H9 (cell line): ENCODE results near the gene CFAP97D2. TPM values are rescaled to one million over a fixed set of nuclear protein-coding genes. Genes with fewer than 3 reads are reported as not detected.

Experiments
- DNase-seq: peaks from one replicate; pipeline ENCODE4 v3.0.0-alpha.2; 2017
- H2AFZ ChIP-seq: one replicate; pipeline ENCODE4 v1.6.1; 2013; ENCODE audit warnings: mild to moderate bottlenecking, low read length, control low read depth, moderate library complexity
- H2AK5ac ChIP-seq: 2 replicates; pipeline ENCODE4 v1.6.1; 2013; ENCODE audit warnings: low read length, control low read depth, mixed read lengths; ENCODE audit not compliant: insufficient read length
- H2BK120ac ChIP-seq: one replicate; pipeline ENCODE4 v1.6.1; 2013; ENCODE audit warnings: low read depth, mild to moderate bottlenecking, low read length, control low read depth, inconsistent platforms; ENCODE audit not compliant: poor library complexity, severe bottlenecking
- H2BK12ac ChIP-seq: 2 replicates; pipeline ENCODE4 v1.6.1; 2013; ENCODE audit warnings: low read length, control low read depth, mixed read lengths, low read depth; ENCODE audit not compliant: insufficient read length
- H2BK15ac ChIP-seq: 2 replicates; pipeline ENCODE4 v1.6.1; 2013; ENCODE audit warnings: low read depth, low read length, control low read depth
- H2BK20ac ChIP-seq: one replicate; pipeline ENCODE4 v1.6.1; 2013; ENCODE audit warnings: low read depth, mild to moderate bottlenecking, low read length, control low read depth, inconsistent platforms; ENCODE audit not compliant: poor library complexity, severe bottlenecking
- H2BK5ac ChIP-seq: 2 replicates; pipeline ENCODE4 v1.6.1; 2013; ENCODE audit warnings: low read length, control low read depth, mixed read lengths; ENCODE audit not compliant: insufficient read length
- H3K14ac ChIP-seq: 2 replicates; pipeline ENCODE4 v1.6.1; 2013; ENCODE audit warnings: low read length, control low read depth; ENCODE audit not compliant: insufficient read depth
- H3K18ac ChIP-seq: 2 replicates; pipeline ENCODE4 v1.6.1; 2013; ENCODE audit warnings: low read depth, mild to moderate bottlenecking, mixed read lengths, low read length, control low read depth; ENCODE audit not compliant: insufficient read length
- H3K23ac ChIP-seq: 2 replicates; pipeline ENCODE4 v1.6.1; 2013; ENCODE audit warnings: low read length, control low read depth, mixed read lengths, low read depth; ENCODE audit not compliant: insufficient read length
- H3K23me2 ChIP-seq: 2 replicates; pipeline ENCODE4 v1.6.1; 2013; ENCODE audit warnings: low read depth, mild to moderate bottlenecking, mixed read lengths, low read length, control low read depth; ENCODE audit not compliant: insufficient read length, poor library complexity, severe bottlenecking
- H3K27ac ChIP-seq: 2 replicates; pipeline ENCODE4 v1.5.1; 2013; ENCODE audit warnings: low read length, control low read depth, mixed read lengths, low read depth; ENCODE audit not compliant: insufficient read length
- H3K27me3 ChIP-seq: 2 replicates; pipeline ENCODE4 v1.6.1; 2013; ENCODE audit warnings: low read length, control low read depth, inconsistent platforms; ENCODE audit not compliant: insufficient read depth
- H3K4ac ChIP-seq: 2 replicates; pipeline ENCODE4 v1.6.1; 2013; ENCODE audit warnings: low read depth, mild to moderate bottlenecking, control low read depth, inconsistent platforms, low read length, moderate library complexity
- H3K4me1 ChIP-seq: 2 replicates; pipeline ENCODE4 v1.6.1; 2013; ENCODE audit warnings: low read length, control low read depth, inconsistent platforms; ENCODE audit not compliant: insufficient read depth
- H3K4me2 ChIP-seq: 2 replicates; pipeline ENCODE4 v1.6.1; 2013; ENCODE audit warnings: low read length, control low read depth, mixed read lengths; ENCODE audit not compliant: insufficient read length, insufficient read depth
- H3K56ac ChIP-seq: 2 replicates; pipeline ENCODE4 v1.6.1; 2013; ENCODE audit warnings: low read depth, mild to moderate bottlenecking, mixed read lengths, low read length, control low read depth; ENCODE audit not compliant: insufficient read length
- H3K79me1 ChIP-seq: 2 replicates; pipeline ENCODE4 v1.6.1; 2013; ENCODE audit warnings: low read depth, mild to moderate bottlenecking, moderate library complexity, low read length, control low read depth, inconsistent platforms; ENCODE audit not compliant: insufficient read depth, poor library complexity, severe bottlenecking
- H3K79me2 ChIP-seq: 2 replicates; pipeline ENCODE4 v1.6.1; 2013; ENCODE audit warnings: low read length, control low read depth, inconsistent platforms; ENCODE audit not compliant: insufficient read depth
- H3K9ac ChIP-seq: 2 replicates; pipeline ENCODE4 v1.6.1; 2013; ENCODE audit warnings: low read length, control low read depth, mixed read lengths; ENCODE audit not compliant: insufficient read length; ENCODE audit errors: extremely low read depth
- H3K9me3 ChIP-seq: one replicate; pipeline ENCODE4 v1.6.1; 2013; ENCODE audit warnings: low read depth, low read length, inconsistent platforms; ENCODE audit not compliant: control insufficient read depth
- H3T11ph ChIP-seq: one replicate; pipeline ENCODE4 v1.6.1; 2013; ENCODE audit warnings: mild to moderate bottlenecking, low read length, control low read depth, inconsistent platforms
- H4K20me1 ChIP-seq: one replicate; pipeline ENCODE4 v1.6.1; 2013; ENCODE audit not compliant: control insufficient read depth, insufficient read length, insufficient read depth
- H4K5ac ChIP-seq: 2 replicates; pipeline ENCODE4 v1.6.1; 2013; ENCODE audit warnings: low read depth, mild to moderate bottlenecking, mixed read lengths, low read length, control low read depth; ENCODE audit not compliant: insufficient read length
- H4K8ac ChIP-seq: replicated peaks from 2 replicates; pipeline ENCODE4 v1.6.1; 2013; ENCODE audit warnings: low read length, control low read depth, mixed read lengths, low read depth; ENCODE audit not compliant: insufficient read length
- H4K91ac ChIP-seq: 2 replicates; pipeline ENCODE4 v1.6.1; 2013; ENCODE audit warnings: low read depth, mild to moderate bottlenecking, moderate library complexity, mixed read lengths, low read length, control low read depth; ENCODE audit not compliant: insufficient read length
- H3K27ac Mint-ChIP-seq, 3 experiments: 2 replicates in 2 of 3; 3 replicates in 1 of 3; pipeline ENCODE4 v1.8.0; 2020 to 2021; ENCODE audit warnings: mixed read lengths in 3 of 3, mild to moderate bottlenecking in 1 of 3, moderate library complexity in 1 of 3
- H3K27me3 Mint-ChIP-seq: 2 replicates; pipeline ENCODE4 v1.8.0; 2021; ENCODE audit warnings: low read depth, mild to moderate bottlenecking, moderate library complexity, mixed read lengths
- H3K36me3 Mint-ChIP-seq, 3 experiments: 2 replicates in 2 of 3; 3 replicates in 1 of 3; pipeline ENCODE4 v1.8.0; 2020 to 2021; ENCODE audit warnings: low read depth in 3 of 3, mixed read lengths in 3 of 3; ENCODE audit not compliant: insufficient read depth in 1 of 3
- H3K4me1 Mint-ChIP-seq, 2 experiments: 2 replicates each; pipeline ENCODE4 v1.8.0; 2020; ENCODE audit warnings: mixed read lengths in 2 of 2
- H3K4me3 Mint-ChIP-seq, 2 experiments: 2 replicates in 1 of 2; 3 replicates in 1 of 2; pipeline ENCODE4 v1.8.0; 2020 to 2021; ENCODE audit warnings: mild to moderate bottlenecking in 2 of 2, mixed read lengths in 2 of 2, moderate library complexity in 1 of 2
- H3K9me3 Mint-ChIP-seq, 2 experiments: 2 replicates in 1 of 2; 3 replicates in 1 of 2; pipeline ENCODE4 v1.8.0; 2020; ENCODE audit warnings: mild to moderate bottlenecking in 2 of 2, mixed read lengths in 2 of 2, moderate library complexity in 1 of 2
- WGBS: extraction: QIAGEN DNeasy Blood & Tissue Kit; methylation state at CpG from one replicate; pipeline ENCODE4 v1.1.7; 2013; ENCODE audit warnings: missing lambda C conversion rate, low lambda C conversion rate, mixed read lengths; ENCODE audit not compliant: insufficient read length; ENCODE audit errors: extremely low coverage; 5-methylcytosine and 5-hydroxymethylcytosine counted together
- total RNA-seq: library from RNA; stranded (reverse); gene quantifications from 2 replicates; pipeline ENCODE4 v1.2.1, GENCODE V29; 2021
- TF ChIP-seq, protein P1 (sequence below): fragments of 200-600 bp; sonication (generic); conservative IDR thresholded peaks from 3 replicates; pipeline ENCODE4 v1.8.0; 2021; ENCODE audit warnings: antibody characterized with exemption, mild to moderate bottlenecking

The CFAP97D2 gene
- total RNA-seq, 1 experiment from 2014 or later: not detected

DNA sequence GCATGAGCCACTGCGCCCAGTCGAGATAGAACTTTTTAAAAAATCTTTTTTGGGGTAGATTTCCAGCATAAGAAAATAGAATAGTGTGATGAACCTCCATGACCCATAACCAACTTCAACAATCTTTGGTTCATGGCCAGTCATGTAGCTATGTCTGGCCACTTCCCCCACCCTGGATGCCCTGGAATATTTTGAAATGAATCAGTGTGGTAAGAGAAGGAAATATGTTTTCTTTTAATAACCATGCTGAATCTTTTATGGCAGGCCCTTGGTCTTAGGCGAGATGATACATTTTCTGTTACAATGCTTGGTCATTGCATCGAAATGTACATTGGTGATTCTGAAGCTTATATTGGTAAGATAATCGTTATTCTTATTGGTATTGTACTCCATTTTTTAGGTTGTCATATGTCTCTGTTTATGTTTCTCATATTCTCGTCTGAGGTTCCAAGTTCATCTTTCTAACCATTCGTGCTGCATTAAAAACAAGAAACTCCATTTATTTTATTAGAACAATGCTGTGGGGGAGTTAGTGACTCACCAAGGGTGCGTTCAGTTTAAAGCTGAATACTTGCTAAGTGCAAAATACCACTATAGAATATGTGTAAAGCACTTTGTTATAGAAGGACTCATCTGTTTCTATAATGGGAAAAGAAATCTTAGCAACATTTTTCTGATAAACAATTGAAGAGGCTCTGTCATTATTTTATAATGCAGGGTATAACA, 86.0 kb downstream of the CFAP97D2 start:
- no peak for DNase-seq
- no peaks in the 10 kb centered on the region for H3K27me3 ChIP-seq
- Mint-ChIP-seq H3K9me3 (no peaks in the 10 kb centered on the region), H3K4me3 (no peak overlapping the region), H3K27me3 (no peaks in the 10 kb centered on the region; the same call in 1 of the 2 replicates), H3K27ac (0 out of 7 replicates have a peak overlapping the region, but pooled peaks of 1 of the 3 experiments have one; percentile 57), H3K36me3 (peaks cover 63 to 92% (median 88%) of the 10 kb centered on the region in 3 experiments), H3K4me1 (no peaks in the 10 kb centered on the region)
- no peaks in the 10 kb centered on the region for H3K4me1 ChIP-seq
- no peak overlapping the region for H2BK12ac ChIP-seq
- no peaks in the 10 kb centered on the region for H3K9me3 ChIP-seq
- H3K27ac ChIP-seq: no peak overlapping the region
- H2AK5ac ChIP-seq: no peak overlapping the region
- H3T11ph ChIP-seq: no peak overlapping the region
- no peak overlapping the region for H2BK120ac ChIP-seq
- WGBS: no CpG with 5 or more reads among the region's 8 CpGs
- H4K20me1 ChIP-seq: no peaks in the 10 kb centered on the region
- no peak overlapping the region for H3K9ac ChIP-seq
- TF ChIP-seq, protein P1, sequence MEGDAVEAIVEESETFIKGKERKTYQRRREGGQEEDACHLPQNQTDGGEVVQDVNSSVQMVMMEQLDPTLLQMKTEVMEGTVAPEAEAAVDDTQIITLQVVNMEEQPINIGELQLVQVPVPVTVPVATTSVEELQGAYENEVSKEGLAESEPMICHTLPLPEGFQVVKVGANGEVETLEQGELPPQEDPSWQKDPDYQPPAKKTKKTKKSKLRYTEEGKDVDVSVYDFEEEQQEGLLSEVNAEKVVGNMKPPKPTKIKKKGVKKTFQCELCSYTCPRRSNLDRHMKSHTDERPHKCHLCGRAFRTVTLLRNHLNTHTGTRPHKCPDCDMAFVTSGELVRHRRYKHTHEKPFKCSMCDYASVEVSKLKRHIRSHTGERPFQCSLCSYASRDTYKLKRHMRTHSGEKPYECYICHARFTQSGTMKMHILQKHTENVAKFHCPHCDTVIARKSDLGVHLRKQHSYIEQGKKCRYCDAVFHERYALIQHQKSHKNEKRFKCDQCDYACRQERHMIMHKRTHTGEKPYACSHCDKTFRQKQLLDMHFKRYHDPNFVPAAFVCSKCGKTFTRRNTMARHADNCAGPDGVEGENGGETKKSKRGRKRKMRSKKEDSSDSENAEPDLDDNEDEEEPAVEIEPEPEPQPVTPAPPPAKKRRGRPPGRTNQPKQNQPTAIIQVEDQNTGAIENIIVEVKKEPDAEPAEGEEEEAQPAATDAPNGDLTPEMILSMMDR: no peak
- no peak overlapping the region for H4K5ac ChIP-seq
- no peak overlapping the region for H3K23ac ChIP-seq
- no peak overlapping the region for H2BK5ac ChIP-seq
- H2AFZ ChIP-seq: no peak overlapping the region
- H3K23me2 ChIP-seq: no peaks in the 10 kb centered on the region
- H3K4me2 ChIP-seq: no peak overlapping the region
- H3K18ac ChIP-seq: no peak overlapping the region
- H3K79me2 ChIP-seq: no peaks in the 10 kb centered on the region
- H2BK20ac ChIP-seq: no peak overlapping the region
- no peak overlapping the region for H4K8ac ChIP-seq
- no peak overlapping the region for H4K91ac ChIP-seq
- no peak overlapping the region for H3K14ac ChIP-seq
- H3K4ac ChIP-seq: no peak overlapping the region
- no peaks in the 10 kb centered on the region for H3K79me1 ChIP-seq
- no peak overlapping the region for H3K56ac ChIP-seq
- no peak overlapping the region for H2BK15ac ChIP-seq
